ENCODE measurements around the gene CNTN6.

CNTN6 gene

GRCh38 chr3:1214933-1215332 is 122.1 kb downstream of the CNTN6 start:
- Histone ChIP-seq H3K4me3 (ENCODE audit: extremely low read depth, insufficient read depth, low read length, poor library complexity, severe bottlenecking) (no peak overlapping the region), H3K36me3 (ENCODE audit: control insufficient read depth, insufficient read depth, low read length) (no peaks in the 10 kb centered on the region), H3K9me3 (ENCODE audit: control insufficient read depth, low read length) (no peaks in the 10 kb centered on the region), H3K4me1 (ENCODE audit: control insufficient read depth, insufficient read depth, low read length, poor library complexity, severe bottlenecking) (no peaks in the 10 kb centered on the region), H3K27ac (ENCODE audit: low read depth, low read length, severe bottlenecking) (no peak overlapping the region)
- 67 to 70% methylated on average over 1 of the region's 3 CpGs for WGBS, 2 experiments (ENCODE audit: insufficient coverage in 2 of 2)

DNA sequence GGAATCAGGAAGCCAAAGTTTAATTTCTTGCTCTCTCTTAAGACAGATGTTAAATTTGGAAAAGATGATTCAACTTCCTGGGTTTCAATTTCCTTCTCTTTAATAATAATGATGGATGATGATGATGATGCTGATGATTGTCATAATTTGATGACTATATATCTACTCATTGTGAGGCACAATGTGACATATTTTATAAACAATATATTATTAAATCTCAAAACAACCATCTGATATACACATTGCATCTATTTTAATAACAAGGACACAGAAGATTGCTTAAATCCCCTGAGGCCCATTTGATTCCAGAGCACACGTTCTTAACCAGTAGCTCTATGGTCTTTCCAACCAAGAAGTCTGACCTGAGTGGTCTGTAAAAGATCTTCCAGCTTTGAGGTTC is 124.0 kb downstream of the CNTN6 start:
- WGBS, 2 experiments (ENCODE audit: insufficient coverage in 2 of 2): no CpG with 5 or more reads among the region's 1 CpG
- no peak overlapping the region for H3K27ac ChIP-seq (ENCODE audit: low read depth, low read length, severe bottlenecking)
- no peaks in the 10 kb centered on the region for H3K9me3 ChIP-seq (ENCODE audit: control insufficient read depth, low read length)
- no peaks in the 10 kb centered on the region for H3K4me1 ChIP-seq (ENCODE audit: control insufficient read depth, insufficient read depth, low read length, poor library complexity, severe bottlenecking)
- H3K36me3 ChIP-seq (ENCODE audit: control insufficient read depth, insufficient read depth, low read length): no peaks in the 10 kb centered on the region
- no peak overlapping the region for H3K4me3 ChIP-seq (ENCODE audit: extremely low read depth, insufficient read depth, low read length, poor library complexity, severe bottlenecking)

DNA sequence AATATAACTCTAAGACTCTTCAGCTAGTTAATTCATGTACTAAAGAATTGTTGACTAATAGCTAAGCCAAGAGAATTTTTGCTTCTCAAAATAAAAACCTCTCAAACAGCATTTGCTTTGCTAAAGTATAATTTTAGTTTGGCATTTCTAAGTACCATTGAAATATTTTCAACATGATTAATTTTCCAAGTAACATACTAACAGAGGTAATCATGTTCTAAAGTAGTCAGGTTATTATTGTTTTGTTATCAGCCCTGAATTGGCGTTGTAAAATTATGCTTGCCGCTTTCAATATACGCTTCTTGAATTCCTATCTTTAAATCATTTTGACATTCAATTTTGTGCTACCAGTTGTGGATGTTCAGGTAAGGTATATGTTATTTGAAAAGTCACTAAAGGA is 134.3 kb downstream of the CNTN6 start:
- no peaks in the 10 kb centered on the region for H3K4me1 ChIP-seq (ENCODE audit: control insufficient read depth, insufficient read depth, low read length, poor library complexity, severe bottlenecking)
- H3K4me3 ChIP-seq (ENCODE audit: extremely low read depth, insufficient read depth, low read length, poor library complexity, severe bottlenecking): no peak overlapping the region
- H3K27ac ChIP-seq (ENCODE audit: low read depth, low read length, severe bottlenecking): no peak overlapping the region
- no peaks in the 10 kb centered on the region for H3K9me3 ChIP-seq (ENCODE audit: control insufficient read depth, low read length)
- WGBS, 2 experiments (ENCODE audit: insufficient coverage in 2 of 2): no CpG with 5 or more reads among the region's 3 CpGs
- no peaks in the 10 kb centered on the region for H3K36me3 ChIP-seq (ENCODE audit: control insufficient read depth, insufficient read depth, low read length)

DNA sequence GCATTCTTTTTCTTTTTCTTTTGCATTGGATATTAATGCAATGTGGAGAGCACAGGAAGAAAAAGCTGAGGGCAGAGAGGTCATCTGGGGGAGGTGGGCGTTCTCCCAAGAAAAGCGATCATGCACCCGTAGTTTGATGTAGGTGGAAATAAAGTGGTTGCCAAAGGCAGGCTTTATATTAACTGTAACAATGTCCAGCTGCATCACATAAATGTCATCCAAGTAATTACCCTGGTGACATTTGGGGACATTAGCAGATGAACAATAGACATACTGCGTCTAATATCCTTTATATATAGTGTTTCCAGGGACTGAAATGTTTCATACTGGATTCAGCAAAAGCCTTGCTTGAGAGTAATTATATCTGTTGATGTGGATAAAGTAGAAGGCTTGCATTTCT is 135.5 kb downstream of the CNTN6 start:
- WGBS, 2 experiments (ENCODE audit: insufficient coverage in 2 of 2): 70% methylated on average over 2 of the region's 4 CpGs; no CpG with 5 or more reads in 1 of the 2 experiments
- Histone ChIP-seq H3K4me3 (ENCODE audit: extremely low read depth, insufficient read depth, low read length, poor library complexity, severe bottlenecking) (no peak overlapping the region), H3K4me1 (ENCODE audit: control insufficient read depth, insufficient read depth, low read length, poor library complexity, severe bottlenecking) (no peaks in the 10 kb centered on the region), H3K9me3 (ENCODE audit: control insufficient read depth, low read length) (no peaks in the 10 kb centered on the region), H3K36me3 (ENCODE audit: control insufficient read depth, insufficient read depth, low read length) (no peaks in the 10 kb centered on the region), H3K27ac (ENCODE audit: low read depth, low read length, severe bottlenecking) (no peak overlapping the region)

DNA sequence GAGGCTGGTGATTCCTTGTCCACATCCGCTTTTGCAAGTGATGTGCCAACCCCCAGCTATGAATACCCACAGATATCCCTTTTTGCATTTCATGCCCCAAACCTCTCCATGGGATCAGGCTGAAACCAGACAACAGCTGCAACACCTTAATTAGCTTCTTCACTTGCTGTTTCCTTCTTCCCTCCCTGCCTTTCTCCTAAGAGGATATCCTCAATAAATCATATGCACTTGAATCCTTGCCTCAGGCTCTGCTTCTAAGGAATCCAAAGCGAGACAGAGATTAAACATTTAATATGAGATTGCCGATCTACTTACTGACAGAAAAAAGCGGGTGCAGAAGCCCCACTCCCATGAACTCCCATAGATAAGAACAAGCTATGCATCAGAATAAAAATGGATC is 138.1 kb downstream of the CNTN6 start:
- H3K36me3 ChIP-seq (ENCODE audit: control insufficient read depth, insufficient read depth, low read length): no peaks in the 10 kb centered on the region
- no peaks in the 10 kb centered on the region for H3K4me1 ChIP-seq (ENCODE audit: control insufficient read depth, insufficient read depth, low read length, poor library complexity, severe bottlenecking)
- H3K27ac ChIP-seq (ENCODE audit: low read depth, low read length, severe bottlenecking): no peak overlapping the region
- WGBS, 2 experiments (ENCODE audit: insufficient coverage in 2 of 2): 83 to 85% methylated on average over 2 of the region's 4 CpGs
- no peaks in the 10 kb centered on the region for H3K9me3 ChIP-seq (ENCODE audit: control insufficient read depth, low read length)
- H3K4me3 ChIP-seq (ENCODE audit: extremely low read depth, insufficient read depth, low read length, poor library complexity, severe bottlenecking): no peak overlapping the region

DNA sequence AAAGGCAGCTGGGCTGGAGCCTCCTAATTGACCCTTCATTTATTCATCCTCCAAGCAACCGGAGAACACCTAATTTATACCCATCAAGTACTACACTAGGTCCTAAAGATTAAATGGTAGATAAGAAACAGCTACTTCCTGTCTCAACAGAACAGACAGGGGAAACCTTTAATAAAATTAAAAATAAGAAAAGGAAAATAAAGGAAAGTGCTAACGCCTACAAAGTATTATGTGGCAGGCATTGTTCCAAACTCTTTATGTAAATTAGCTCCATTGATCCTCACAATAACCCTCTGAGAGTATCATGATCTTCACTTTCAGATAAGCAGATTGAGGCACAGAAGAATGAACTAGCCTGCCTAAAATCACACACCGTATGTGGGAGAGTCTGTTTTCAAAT is 139.5 kb downstream of the CNTN6 start:
- no peaks in the 10 kb centered on the region for H3K36me3 ChIP-seq (ENCODE audit: control insufficient read depth, insufficient read depth, low read length)
- H3K9me3 ChIP-seq (ENCODE audit: control insufficient read depth, low read length): no peaks in the 10 kb centered on the region
- 60% methylated on average over 1 of the region's 3 CpGs; no CpG with 5 or more reads in 1 of the 2 experiments for WGBS, 2 experiments (ENCODE audit: insufficient coverage in 2 of 2)
- no peak overlapping the region for H3K27ac ChIP-seq (ENCODE audit: low read depth, low read length, severe bottlenecking)
- H3K4me1 ChIP-seq (ENCODE audit: control insufficient read depth, insufficient read depth, low read length, poor library complexity, severe bottlenecking): no peaks in the 10 kb centered on the region
- H3K4me3 ChIP-seq (ENCODE audit: extremely low read depth, insufficient read depth, low read length, poor library complexity, severe bottlenecking): no peak overlapping the region

GRCh38 chr3:1235526-1236120 is 142.8 kb downstream of the CNTN6 start:
- H3K9me3 ChIP-seq (ENCODE audit: control insufficient read depth, low read length): no peaks in the 10 kb centered on the region
- no peak overlapping the region for H3K27ac ChIP-seq (ENCODE audit: low read depth, low read length, severe bottlenecking)
- no peaks in the 10 kb centered on the region for H3K36me3 ChIP-seq (ENCODE audit: control insufficient read depth, insufficient read depth, low read length)
- 48 to 70% methylated on average over 2 to 5 of the region's 8 CpGs for whole genome bisulfite sequencing, 2 experiments (ENCODE audit: insufficient coverage in 2 of 2)
- H3K4me3 ChIP-seq (ENCODE audit: extremely low read depth, insufficient read depth, low read length, poor library complexity, severe bottlenecking): no peak overlapping the region
- H3K4me1 ChIP-seq (ENCODE audit: control insufficient read depth, insufficient read depth, low read length, poor library complexity, severe bottlenecking): no peaks in the 10 kb centered on the region

GRCh38 chr3:1251282-1252060 is 158.6 kb downstream of the CNTN6 start:
- Histone ChIP-seq H3K36me3 (ENCODE audit: control insufficient read depth, insufficient read depth, low read length) (no peaks in the 10 kb centered on the region), H3K9me3 (ENCODE audit: control insufficient read depth, low read length) (no peaks in the 10 kb centered on the region), H3K4me3 (ENCODE audit: extremely low read depth, insufficient read depth, low read length, poor library complexity, severe bottlenecking) (no peak overlapping the region), H3K4me1 (ENCODE audit: control insufficient read depth, insufficient read depth, low read length, poor library complexity, severe bottlenecking) (no peaks in the 10 kb centered on the region), H3K27ac (ENCODE audit: low read depth, low read length, severe bottlenecking) (no peak overlapping the region)
- WGBS, 2 experiments (ENCODE audit: insufficient coverage in 2 of 2): 76% methylated on average over 4 of the region's 5 CpGs

DNA sequence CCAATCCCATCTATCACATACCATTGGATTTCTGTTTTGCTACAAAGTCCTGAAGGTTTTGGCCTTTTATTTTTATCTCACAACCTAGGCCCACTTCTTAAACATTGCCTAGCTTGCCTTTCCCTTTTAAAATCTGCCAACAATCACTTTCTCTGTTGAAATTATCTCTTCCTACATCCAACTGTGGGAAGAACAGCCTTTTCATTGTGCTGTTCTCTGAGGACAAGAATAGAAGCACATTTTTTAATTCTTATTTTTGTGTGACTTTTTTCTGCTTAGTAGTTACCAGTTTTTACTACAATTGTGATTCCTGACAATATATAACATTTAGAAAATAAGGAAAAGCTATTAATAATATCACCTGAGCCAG is 159.2 kb downstream of the CNTN6 start:
- no peak overlapping the region for H3K4me3 ChIP-seq (ENCODE audit: extremely low read depth, insufficient read depth, low read length, poor library complexity, severe bottlenecking)
- no peaks in the 10 kb centered on the region for H3K9me3 ChIP-seq (ENCODE audit: control insufficient read depth, low read length)
- no peak overlapping the region for H3K27ac ChIP-seq (ENCODE audit: low read depth, low read length, severe bottlenecking)

DNA sequence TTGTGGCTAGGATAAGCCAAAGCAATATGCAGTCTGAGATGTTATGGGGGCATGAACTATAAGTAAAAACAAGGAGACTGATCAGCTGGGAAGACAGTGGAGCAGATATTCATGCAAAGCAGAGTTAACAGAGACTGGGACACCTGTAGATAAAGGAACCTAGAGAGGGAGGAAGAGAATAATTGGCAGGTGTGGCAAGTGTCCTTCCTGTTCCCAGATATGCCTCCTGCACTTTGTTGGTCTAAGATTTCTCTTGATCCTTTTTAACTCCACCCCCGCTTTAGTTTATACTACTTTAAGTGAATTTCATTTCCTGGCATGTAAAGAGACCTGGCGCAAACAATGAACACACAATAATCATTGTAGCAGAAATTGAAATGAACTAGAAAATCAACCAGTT is 169.4 kb downstream of the CNTN6 start:
- no CpG with 5 or more reads among the region's 2 CpGs for WGBS, 2 experiments (ENCODE audit: insufficient coverage in 2 of 2)
- Histone ChIP-seq H3K36me3 (ENCODE audit: control insufficient read depth, insufficient read depth, low read length) (no peaks in the 10 kb centered on the region), H3K4me1 (ENCODE audit: control insufficient read depth, insufficient read depth, low read length, poor library complexity, severe bottlenecking) (no peaks in the 10 kb centered on the region), H3K4me3 (ENCODE audit: extremely low read depth, insufficient read depth, low read length, poor library complexity, severe bottlenecking) (no peak overlapping the region), H3K27ac (ENCODE audit: low read depth, low read length, severe bottlenecking) (no peak overlapping the region), H3K9me3 (ENCODE audit: control insufficient read depth, low read length) (no peaks in the 10 kb centered on the region)

More for the DNA sequence above, 159.2 kb downstream of the CNTN6 start:
- Histone ChIP-seq H3K36me3 (ENCODE audit: control insufficient read depth, insufficient read depth, low read length) (no peaks in the 10 kb centered on the region), H3K4me1 (ENCODE audit: control insufficient read depth, insufficient read depth, low read length, poor library complexity, severe bottlenecking) (no peaks in the 10 kb centered on the region)

DNA sequence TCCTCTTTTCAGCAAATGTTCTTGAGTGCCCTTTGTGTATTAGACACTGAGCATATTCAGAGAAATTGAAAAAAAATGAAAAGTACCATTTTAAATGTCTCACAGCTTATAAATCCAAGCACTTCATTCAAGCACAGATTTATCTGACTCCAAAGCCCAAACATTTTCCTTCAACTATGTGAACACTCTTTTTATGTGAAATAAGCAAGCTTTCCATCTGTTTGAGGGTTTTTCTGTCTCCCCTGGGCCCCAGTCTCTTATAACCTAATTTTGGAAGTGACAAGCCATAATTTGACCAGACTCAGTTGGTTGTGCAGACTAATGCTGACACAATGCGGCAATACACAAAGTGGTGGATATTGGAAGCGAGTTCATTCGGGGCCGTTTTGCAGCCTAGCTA is 170.3 kb downstream of the CNTN6 start:
- WGBS, 2 experiments (ENCODE audit: insufficient coverage in 2 of 2): 100% methylated on average over 1 to 3 of the region's 4 CpGs
- no peaks in the 10 kb centered on the region for H3K4me1 ChIP-seq (ENCODE audit: control insufficient read depth, insufficient read depth, low read length, poor library complexity, severe bottlenecking)
- H3K9me3 ChIP-seq (ENCODE audit: control insufficient read depth, low read length): no peaks in the 10 kb centered on the region
- no peak overlapping the region for H3K27ac ChIP-seq (ENCODE audit: low read depth, low read length, severe bottlenecking)
- H3K36me3 ChIP-seq (ENCODE audit: control insufficient read depth, insufficient read depth, low read length): no peaks in the 10 kb centered on the region
- H3K4me3 ChIP-seq (ENCODE audit: extremely low read depth, insufficient read depth, low read length, poor library complexity, severe bottlenecking): no peak overlapping the region

Data from mesodermal cell (in vitro differentiated cells).